Spinal cord (tissue), 10 donors: ENCODE results near the gene PCSK9. TPM values are rescaled to one million over a fixed set of nuclear protein-coding genes. Genes with fewer than 3 reads are reported as not detected.
"Not testable (repeated sequence)": the region's sequence is repeated elsewhere in the genome, so short reads cannot be mapped to it uniquely, and the experiment has no call there.

Experiments used
- DNase-seq, 6 donors: peaks; one replicate each; pipeline versions ENCODE4 v3.0.0 to v3.0.0-alpha.2; 2013 to 2015; ENCODE audit warnings: low spot score in 6 of 6, low read depth in 4 of 6
- H3K27ac ChIP-seq: one replicate; pipeline ENCODE4 v1.5.1; 2013; ENCODE audit warnings: low read depth, low read length, control low read depth
- H3K27me3 ChIP-seq: one replicate; pipeline ENCODE4 v1.6.1; 2013; ENCODE audit warnings: low read length; ENCODE audit not compliant: control insufficient read depth, insufficient read depth
- H3K36me3 ChIP-seq: one replicate; pipeline ENCODE4 v1.6.1; 2013; ENCODE audit warnings: low read length; ENCODE audit not compliant: control insufficient read depth, insufficient read depth
- H3K4me1 ChIP-seq: one replicate; pipeline ENCODE4 v1.6.1; 2013; ENCODE audit warnings: low read length; ENCODE audit not compliant: control insufficient read depth, insufficient read depth
- H3K4me3 ChIP-seq: one replicate; pipeline ENCODE4 v1.5.1; 2013; ENCODE audit warnings: low read depth, low read length, control low read depth
- H3K9me3 ChIP-seq: one replicate; pipeline ENCODE4 v1.6.1; 2013; ENCODE audit warnings: low read length; ENCODE audit not compliant: control insufficient read depth, insufficient read depth
- WGBS: methylation state at CpG from one replicate; pipeline ENCODE4 v1.1.5; 2013; ENCODE audit warnings: missing lambda C conversion rate; ENCODE audit not compliant: insufficient coverage; 5-methylcytosine and 5-hydroxymethylcytosine counted together
- polyA plus RNA-seq, 2 donors: library from polyadenylated mRNA; unstranded; fragments of 120-200 nt; gene quantifications; one replicate each; pipeline ENCODE4 v1.2.1, GENCODE V29; 2013; ENCODE audit not compliant: insufficient read length in 2 of 2
- total RNA-seq, 2 donors: library from RNA; depleted of rRNA in 1 of 2; stranded (reverse); fragments of 120-200 nt in 1 of 2; fragments of >200 nt in 1 of 2; gene quantifications; one replicate each; pipeline versions ENCODE4 v1.2.3 to v1.2.4, GENCODE V29; 2013 to 2014
- donor health status: healthy.

PCSK9 gene
- total and polyA plus RNA-seq, 4 donors = 1.1 to 3.2 (median 1.4) TPM

DNA sequence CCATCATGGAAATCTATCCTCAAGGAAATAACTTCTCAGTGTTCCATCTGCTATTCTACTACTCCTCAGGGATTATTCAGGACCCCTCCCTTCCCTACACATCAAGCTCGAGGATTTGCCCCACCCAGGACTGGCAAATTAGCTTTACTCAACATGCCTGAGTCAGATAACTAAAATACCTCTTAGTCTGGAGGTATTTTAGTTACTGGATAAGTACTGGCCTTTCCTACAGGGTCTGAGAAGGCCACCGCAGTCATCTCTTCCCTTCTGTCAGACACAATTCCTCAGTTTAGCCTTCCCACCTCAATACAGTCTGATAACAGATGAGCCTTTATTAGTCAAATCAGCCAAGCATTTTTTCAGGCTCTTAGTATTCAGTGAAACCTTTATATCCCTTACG is 12.7 kb upstream of the PCSK9 start:
- not testable (repeated sequence) for DNase-seq, H3K4me1 ChIP-seq

DNA sequence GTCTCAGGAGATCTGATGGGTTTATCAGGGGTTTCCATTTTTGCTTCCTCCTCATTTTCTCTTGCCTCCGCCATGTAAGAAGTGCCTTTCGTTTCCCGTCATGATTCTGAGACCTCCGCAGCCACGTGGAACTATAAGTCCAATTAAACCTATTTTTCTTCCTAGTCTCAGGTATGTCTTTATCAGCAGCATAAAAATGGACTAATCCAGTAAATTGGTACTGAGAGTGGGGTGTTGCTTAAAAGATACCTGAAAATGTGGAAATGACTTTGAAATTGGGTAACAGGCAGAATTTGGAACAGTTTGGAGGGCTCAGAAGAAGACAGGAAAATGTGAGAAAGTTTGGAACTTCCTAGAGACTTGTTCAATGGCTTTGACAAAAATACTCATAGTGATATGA is 8.2 kb upstream of the PCSK9 start:
- DNase-seq, H3K4me3 ChIP-seq, H3K4me1 ChIP-seq, H3K27me3 ChIP-seq, H3K9me3 ChIP-seq, H3K36me3 ChIP-seq, H3K27ac ChIP-seq: not testable (repeated sequence)
- WGBS = no CpG with 5 or more reads among the region's 5 CpGs

More for the DNA sequence above, 12.7 kb upstream of the PCSK9 start:
- H3K4me3 ChIP-seq, H3K9me3 ChIP-seq, H3K36me3 ChIP-seq, H3K27ac ChIP-seq, H3K27me3 ChIP-seq: not testable (repeated sequence)
- WGBS = no CpG with 5 or more reads among the region's 3 CpGs

DNA sequence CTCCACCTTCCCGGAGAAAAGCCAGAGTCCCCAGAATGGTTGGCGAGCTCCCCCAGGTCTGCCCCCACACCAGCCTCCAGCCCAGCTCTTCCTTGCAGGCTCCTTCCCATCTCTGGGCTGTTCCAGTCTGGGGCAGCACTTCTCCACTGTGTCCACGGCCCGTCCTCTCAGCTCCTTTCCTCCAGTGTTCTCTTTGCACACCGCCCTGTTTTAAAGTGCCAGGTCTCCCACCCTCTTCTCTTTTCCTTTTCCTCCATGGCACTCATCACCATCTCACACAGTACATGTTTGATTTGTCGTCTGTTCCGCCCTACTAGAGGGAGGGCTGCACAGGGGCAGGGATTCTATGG is 6.1 kb upstream of the PCSK9 start:
- Histone ChIP-seq H3K27ac (no peak overlapping the region), H3K36me3 (no peaks in the 10 kb centered on the region), H3K4me3 (no peak overlapping the region), H3K9me3 (no peaks in the 10 kb centered on the region), H3K27me3 (peaks cover 9% of the 10 kb centered on the region), H3K4me1 (no peaks in the 10 kb centered on the region)
- DNase-seq = no peak
- WGBS = 73% methylated on average over 6 of the region's 7 CpGs

DNA sequence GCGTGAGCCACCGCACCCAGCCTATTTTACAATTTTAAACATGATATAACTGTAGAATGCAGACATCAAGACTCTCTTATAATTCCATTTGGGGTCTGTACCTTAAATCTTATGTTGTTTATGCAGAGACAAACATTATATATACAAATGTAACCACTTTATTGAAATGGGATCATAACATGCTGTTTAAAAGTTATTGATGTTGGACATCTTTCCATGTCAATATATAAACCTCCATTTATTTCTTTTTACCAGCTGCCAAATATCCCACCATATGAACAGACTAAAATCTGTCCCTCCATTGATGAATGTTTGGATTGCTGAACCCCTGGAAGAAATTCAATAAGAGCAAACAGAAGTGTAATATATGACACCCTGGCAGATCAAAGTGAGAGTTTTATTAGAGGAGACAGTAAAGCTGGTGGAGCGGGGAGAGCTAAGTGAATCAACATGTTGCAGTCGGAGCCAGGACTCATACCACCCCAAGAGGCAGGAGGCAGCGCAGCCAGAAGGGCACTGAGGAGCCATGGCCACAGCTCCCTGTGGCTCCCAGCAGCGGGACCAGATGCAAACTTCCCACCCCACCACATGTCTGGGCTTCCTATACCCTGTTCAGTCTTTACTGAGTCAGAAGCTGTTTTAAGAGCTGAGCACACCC is 4.7 kb upstream of the PCSK9 start:
- no peaks in the 10 kb centered on the region for H3K9me3 ChIP-seq
- H3K4me1 ChIP-seq = peaks cover 7% of the 10 kb centered on the region
- WGBS = 71% methylated on average over 4 of the region's 6 CpGs
- no peak for DNase-seq
- H3K27me3 ChIP-seq = peaks cover 23% of the 10 kb centered on the region
- no peaks in the 10 kb centered on the region for H3K36me3 ChIP-seq
- H3K4me3 ChIP-seq = no peak overlapping the region
- H3K27ac ChIP-seq = no peak overlapping the region

DNA sequence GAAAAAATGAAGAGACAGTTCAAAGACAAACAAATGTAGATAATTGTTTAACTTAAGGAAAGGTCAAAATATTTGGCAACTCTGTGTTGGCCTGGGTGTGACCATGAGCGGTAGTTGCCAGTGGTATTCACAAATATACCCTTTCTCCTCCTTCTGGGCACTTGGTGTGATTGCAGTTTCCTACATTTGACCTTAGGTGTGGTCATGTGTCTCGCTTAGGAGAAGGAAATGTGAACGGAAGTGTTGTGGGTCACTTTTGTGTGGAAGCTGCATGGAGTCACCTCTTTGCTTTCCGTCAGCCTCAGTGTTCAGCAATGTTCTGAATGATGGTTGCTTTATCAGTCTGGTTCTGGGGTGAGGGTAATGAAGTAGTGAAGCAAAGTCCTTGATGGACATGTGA is 3.4 kb upstream of the PCSK9 start:
- Histone ChIP-seq H3K9me3 (no peaks in the 10 kb centered on the region), H3K27ac (no peak overlapping the region), H3K27me3 (peaks cover 36% of the 10 kb centered on the region), H3K36me3 (no peaks in the 10 kb centered on the region), H3K4me1 (peaks cover 19% of the 10 kb centered on the region), H3K4me3 (no peak overlapping the region)
- WGBS = 77% methylated on average over 3 of the region's 4 CpGs
- no peak for DNase-seq

DNA sequence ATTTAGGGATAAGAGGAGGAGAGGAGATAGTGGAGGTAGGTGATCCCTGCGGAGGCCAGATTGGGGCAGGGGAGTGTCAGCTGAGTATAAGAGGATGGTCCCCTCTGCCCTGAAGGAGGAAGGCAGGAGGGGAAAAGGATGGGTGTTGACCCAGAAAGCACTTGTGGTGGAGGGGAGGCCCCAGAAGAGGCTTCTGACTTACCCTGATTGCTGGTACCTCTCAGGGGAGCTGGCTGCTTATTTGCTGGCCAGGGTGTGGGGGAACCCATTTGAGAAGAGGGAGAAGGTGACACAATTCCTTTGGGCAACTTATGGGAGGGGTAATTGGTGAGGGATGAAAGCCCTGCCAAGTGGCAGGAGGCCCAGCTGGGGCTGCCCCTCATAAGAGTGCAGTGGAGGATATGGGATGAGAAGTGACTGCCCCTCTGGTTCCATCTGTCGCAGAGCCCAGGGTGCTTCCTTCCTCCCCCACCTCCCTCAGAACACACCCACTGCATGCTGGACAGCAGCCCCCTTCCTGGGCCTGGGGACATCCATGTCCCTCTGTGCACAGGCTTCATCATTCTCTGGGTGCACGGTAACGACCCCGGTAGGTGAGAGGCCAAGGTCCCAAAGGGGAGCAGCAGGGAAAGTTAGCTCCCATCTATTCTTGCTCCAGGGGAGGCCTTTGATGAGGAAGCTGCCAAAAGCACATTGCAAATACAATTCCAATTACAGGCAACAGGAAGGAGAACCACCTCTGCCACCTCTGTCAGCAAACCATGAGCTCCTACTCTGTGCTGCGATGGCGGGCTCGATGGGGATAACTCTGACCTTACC is 1.4 kb upstream of the PCSK9 start:
- WGBS = 98% methylated on average over 8 of the region's 8 CpGs
- H3K4me3 ChIP-seq = no peak overlapping the region
- peaks cover 44% of the 10 kb centered on the region for H3K27me3 ChIP-seq
- no peaks in the 10 kb centered on the region for H3K36me3 ChIP-seq
- DNase-seq = no peak
- peaks cover 19% of the 10 kb centered on the region for H3K4me1 ChIP-seq
- no peaks in the 10 kb centered on the region for H3K9me3 ChIP-seq
- H3K27ac ChIP-seq = no peak overlapping the region

DNA sequence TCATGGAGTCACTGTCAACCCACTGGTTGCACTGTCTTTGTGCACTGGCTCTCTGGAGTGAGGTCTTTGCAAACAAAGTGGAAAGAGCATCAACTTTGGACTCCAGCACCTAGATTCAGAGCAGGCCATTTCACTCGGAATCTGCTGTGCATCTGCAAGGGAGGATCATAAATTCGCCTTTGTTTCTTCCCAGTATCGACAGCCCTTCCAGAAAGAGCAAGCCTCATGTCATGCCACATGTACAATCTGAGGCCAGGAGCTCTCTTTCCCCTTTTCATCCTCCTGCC is 853 bp upstream of the PCSK9 start:
- Histone ChIP-seq H3K36me3 (no peaks in the 10 kb centered on the region), H3K27ac (no peak overlapping the region), H3K27me3 (peaks cover 44% of the 10 kb centered on the region), H3K4me1 (peaks cover 19% of the 10 kb centered on the region), H3K9me3 (no peaks in the 10 kb centered on the region), H3K4me3 (no peak overlapping the region)
- WGBS = 67% methylated on average over 3 of the region's 3 CpGs
- no peak for DNase-seq

DNA sequence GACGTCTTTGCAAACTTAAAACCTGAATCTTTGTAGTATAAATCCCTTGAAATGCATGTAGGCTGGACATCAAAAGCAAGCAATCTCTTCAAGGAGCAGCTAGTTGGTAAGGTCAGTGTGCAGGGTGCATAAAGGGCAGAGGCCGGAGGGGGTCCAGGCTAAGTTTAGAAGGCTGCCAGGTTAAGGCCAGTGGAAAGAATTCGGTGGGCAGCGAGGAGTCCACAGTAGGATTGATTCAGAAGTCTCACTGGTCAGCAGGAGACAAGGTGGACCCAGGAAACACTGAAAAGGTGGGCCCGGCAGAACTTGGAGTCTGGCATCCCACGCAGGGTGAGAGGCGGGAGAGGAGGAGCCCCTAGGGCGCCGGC is 390 bp upstream of the PCSK9 start:
- H3K4me1 ChIP-seq = peaks cover 19% of the 10 kb centered on the region
- H3K9me3 ChIP-seq = no peaks in the 10 kb centered on the region
- H3K27ac ChIP-seq = no peak overlapping the region
- 29% methylated on average over 8 of the region's 9 CpGs for WGBS
- H3K27me3 ChIP-seq = peaks cover 44% of the 10 kb centered on the region
- no peak for DNase-seq
- no peaks in the 10 kb centered on the region for H3K36me3 ChIP-seq
- H3K4me3 ChIP-seq = no peak overlapping the region

DNA sequence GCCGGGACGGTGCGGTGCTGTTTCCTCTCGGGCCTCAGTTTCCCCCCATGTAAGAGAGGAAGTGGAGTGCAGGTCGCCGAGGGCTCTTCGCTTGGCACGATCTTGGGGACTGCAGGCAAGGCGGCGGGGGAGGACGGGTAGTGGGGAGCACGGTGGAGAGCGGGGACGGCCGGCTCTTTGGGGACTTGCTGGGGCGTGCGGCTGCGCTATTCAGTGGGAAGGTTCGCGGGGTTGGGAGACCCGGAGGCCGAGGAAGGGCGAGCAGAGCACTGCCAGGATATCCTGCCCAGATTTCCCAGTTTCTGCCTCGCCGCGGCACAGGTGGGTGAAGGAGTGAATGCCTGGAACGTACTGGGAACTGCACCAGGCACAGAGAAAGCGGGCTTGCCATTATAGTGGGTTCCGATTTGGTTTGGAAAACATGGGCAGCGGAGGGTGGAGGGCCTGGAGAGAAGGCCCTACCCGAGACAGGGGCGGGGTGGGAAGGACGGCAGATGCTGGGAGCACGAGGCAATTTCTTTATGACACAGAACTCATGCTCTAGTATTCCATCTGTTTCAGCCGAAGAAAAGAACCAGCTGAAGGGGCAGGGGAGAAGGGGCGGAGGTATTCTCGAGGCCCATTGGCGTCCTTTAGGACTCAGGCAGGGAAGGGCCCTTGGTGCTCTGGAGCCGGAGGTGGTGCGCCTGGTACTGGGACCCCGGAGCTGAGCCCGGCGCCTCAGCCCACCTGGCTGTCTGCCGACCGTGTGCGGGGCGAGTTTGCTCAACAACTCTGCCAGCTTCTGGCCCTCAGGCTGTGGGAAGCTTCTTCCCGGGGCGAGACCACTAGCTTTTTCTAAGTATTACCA is 960 bp downstream of the PCSK9 start:
- Histone ChIP-seq H3K36me3 (no peaks in the 10 kb centered on the region), H3K4me1 (peaks cover 19% of the 10 kb centered on the region), H3K4me3 (peak overlapping the region; percentile 16), H3K9me3 (no peaks in the 10 kb centered on the region), H3K27ac (no peak overlapping the region), H3K27me3 (peaks cover 44% of the 10 kb centered on the region)
- WGBS = 12% methylated on average over 48 of the region's 49 CpGs
- peak in 1 of 6 donors; percentile 40 for DNase-seq
